ENCODE data around the gene PPP6R3. TPM values are rescaled to one million over a fixed set of nuclear protein-coding genes. Genes with fewer than 3 reads are reported as not detected.

The PPP6R3 gene
- polyA plus RNA-seq, 1 experiment, result 58.5 TPM

DNA sequence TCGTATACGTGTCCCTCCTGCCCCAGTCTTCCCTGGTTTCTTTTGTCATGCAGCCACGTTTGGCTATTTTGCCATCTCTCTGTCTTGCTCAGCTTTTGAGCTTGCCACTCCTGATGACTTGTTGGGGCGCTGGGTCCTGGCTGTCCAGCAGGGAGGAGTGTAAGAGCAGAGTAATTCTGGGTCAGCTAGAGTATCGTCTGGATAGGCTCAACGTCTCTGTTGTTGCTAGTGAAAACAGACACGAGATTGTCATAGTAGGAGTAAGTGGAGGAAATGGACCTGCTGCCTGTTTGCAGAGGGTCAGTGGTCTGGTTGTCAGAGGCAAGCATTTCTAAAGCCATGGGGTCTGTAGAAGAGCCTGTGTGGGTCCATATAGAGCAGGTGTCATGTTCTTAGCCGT lies 83.0 kb downstream of the PPP6R3 start:
- ChIA-PET CTCF (no interaction called here), POLR2A (no interaction called here)
- H3K4me3 ChIP-seq (ENCODE audit: low read depth, low read length), result no peak overlapping the region
- no peak for DNase-seq (ENCODE audit: low read depth, low spot score)
- TF ChIP-seq CTCF (IDR thresholded peaks at IDR 0.05; ENCODE audit: low read depth, low read length), result no peak
- H3K27me3 ChIP-seq (ENCODE audit: control insufficient read depth, insufficient read depth, low read length), result no peaks in the 10 kb centered on the region
- H3K27ac ChIP-seq (ENCODE audit: low read depth, low read length), result no peak overlapping the region
- no peaks in the 10 kb centered on the region for H3K9me3 ChIP-seq (ENCODE audit: control insufficient read depth, insufficient read depth, low read length)

DNA sequence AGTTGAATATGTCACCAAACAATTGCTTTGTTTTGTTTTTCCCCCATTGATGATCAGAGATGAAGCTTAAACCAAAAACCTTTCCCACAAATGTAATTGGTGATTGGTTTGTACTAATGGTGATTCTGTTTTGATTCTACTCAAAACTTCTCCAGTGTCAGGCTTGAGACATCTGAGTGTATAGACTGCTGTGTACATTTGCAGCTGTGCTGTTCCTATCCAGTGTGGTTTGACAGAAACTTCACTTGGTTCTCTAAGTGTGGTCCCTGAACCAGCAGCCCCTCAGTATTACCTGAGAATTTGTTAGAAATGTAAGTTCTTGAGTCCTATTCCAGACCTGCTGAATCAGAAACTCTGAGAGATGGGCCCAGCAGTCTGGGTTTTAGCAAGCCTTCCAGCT lies 84.8 kb downstream of the PPP6R3 start:
- Histone ChIP-seq H3K9me3 (ENCODE audit: control insufficient read depth, insufficient read depth, low read length) (no peaks in the 10 kb centered on the region), H3K27me3 (ENCODE audit: control insufficient read depth, insufficient read depth, low read length) (no peaks in the 10 kb centered on the region), H3K27ac (ENCODE audit: low read depth, low read length) (no peak overlapping the region), H3K4me3 (ENCODE audit: low read depth, low read length) (no peak overlapping the region)
- CTCF ChIA-PET, result no interaction called here
- POLR2A ChIA-PET, result no interaction called here
- DNase-seq (ENCODE audit: low read depth, low spot score), result no peak
- TF ChIP-seq CTCF (IDR thresholded peaks at IDR 0.05; ENCODE audit: low read depth, low read length), result no peak

GRCh38 chr11:68545796-68546195 lies 85.2 kb downstream of the PPP6R3 start:
- POLR2A ChIA-PET, result no interaction called here
- no peak overlapping the region for H3K27ac ChIP-seq (ENCODE audit: low read depth, low read length)
- no peak for DNase-seq (ENCODE audit: low read depth, low spot score)
- H3K4me3 ChIP-seq (ENCODE audit: low read depth, low read length), result no peak overlapping the region
- no peaks in the 10 kb centered on the region for H3K27me3 ChIP-seq (ENCODE audit: control insufficient read depth, insufficient read depth, low read length)
- CTCF ChIA-PET, result no interaction called here
- no peak for TF ChIP-seq CTCF (IDR thresholded peaks at IDR 0.05; ENCODE audit: low read depth, low read length)
- no peaks in the 10 kb centered on the region for H3K9me3 ChIP-seq (ENCODE audit: control insufficient read depth, insufficient read depth, low read length)

DNA sequence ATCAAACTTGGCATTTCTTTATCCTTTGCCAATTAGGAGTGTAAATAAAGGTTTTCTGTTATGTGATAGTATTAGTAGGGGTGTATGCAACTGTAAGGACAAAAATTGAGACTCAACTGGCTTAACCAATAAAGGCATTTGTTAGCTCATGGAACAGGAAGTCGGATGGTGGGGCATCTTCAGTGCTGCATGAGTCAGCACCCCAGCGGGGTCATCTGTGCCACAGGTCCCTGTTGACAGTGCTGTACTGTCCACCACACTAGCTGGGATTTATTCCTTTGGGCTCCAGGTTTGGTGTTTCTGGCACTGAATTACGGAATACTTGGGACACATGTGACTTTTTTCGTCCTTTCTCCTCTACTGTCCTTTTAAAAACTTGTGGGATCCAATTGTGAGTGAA lies 86.0 kb downstream of the PPP6R3 start:
- Histone ChIP-seq H3K4me3 (ENCODE audit: low read depth, low read length) (no peak overlapping the region), H3K9me3 (ENCODE audit: control insufficient read depth, insufficient read depth, low read length) (no peaks in the 10 kb centered on the region), H3K27me3 (ENCODE audit: control insufficient read depth, insufficient read depth, low read length) (no peaks in the 10 kb centered on the region), H3K27ac (ENCODE audit: low read depth, low read length) (no peak overlapping the region)
- no peak for TF ChIP-seq CTCF (IDR thresholded peaks at IDR 0.05; ENCODE audit: low read depth, low read length)
- DNase-seq (ENCODE audit: low read depth, low spot score), result no peak
- POLR2A ChIA-PET, result no interaction called here
- CTCF ChIA-PET, result no interaction called here

GRCh38 chr11:68549789-68550484 lies 89.4 kb downstream of the PPP6R3 start:
- no peak for TF ChIP-seq CTCF (IDR thresholded peaks at IDR 0.05; ENCODE audit: low read depth, low read length)

More at GRCh38 chr11:68549789-68550484, 89.4 kb downstream of the PPP6R3 start:
- no peaks in the 10 kb centered on the region for H3K27me3 ChIP-seq (ENCODE audit: control insufficient read depth, insufficient read depth, low read length)
- H3K9me3 ChIP-seq (ENCODE audit: control insufficient read depth, insufficient read depth, low read length), result no peaks in the 10 kb centered on the region
- no peak overlapping the region for H3K4me3 ChIP-seq (ENCODE audit: low read depth, low read length)
- no peak for DNase-seq (ENCODE audit: low read depth, low spot score)
- no peak overlapping the region for H3K27ac ChIP-seq (ENCODE audit: low read depth, low read length)
- ChIA-PET CTCF (interaction anchor here (1.2 kb wide), 1 partner anchor 109 kb away, joined by 3 read pairs; no protein-coding TSS in a partner anchor), POLR2A (no interaction called here)

Data from AG04450 (cell line).